Measurements from ENCODE around the gene TMA7B. TPM values are rescaled to one million over a fixed set of nuclear protein-coding genes. Genes with fewer than 3 reads are reported as not detected.
A peak's percentile ranks its signal among the peaks of the same experiment; 100 is the strongest.

Gene TMA7B
- total and polyA plus RNA-seq, 10 of the 15 experiments (the other 5 are each of a cell fraction or from before 2014, with no cell fraction given): 0.33 to 2.9 (median 1.8) TPM

GRCh38 chr22:39999144-39999757, 39.1 kb downstream of the TMA7B start (continued):
- peak; percentile 23; the same call in 1 of the 2 replicates for TF ChIP-seq SMC3 (IDR thresholded peaks at IDR 0.05; ENCODE audit: borderline replicate concordance, low read length)
- no peak for TF ChIP-seq ZNF274 (IDR thresholded peaks at IDR 0.05; ENCODE audit: insufficient read depth, insufficient read length)
- TF ChIP-seq ATF7 (IDR thresholded peaks at IDR 0.05; ENCODE audit: low read depth): no peak
- TF ChIP-seq EGR1 (IDR thresholded peaks at IDR 0.05; ENCODE audit: borderline replicate concordance in 1 of 2, low read depth in 2 of 2, low read length in 2 of 2): no peak
- TF ChIP-seq CHD1 (IDR thresholded peaks at IDR 0.05; ENCODE audit: low read depth, low read length): no peak
- no peak for TF ChIP-seq ZNF687 (IDR thresholded peaks at IDR 0.05)
- TF ChIP-seq NBN (IDR thresholded peaks at IDR 0.05): no peak

DNA sequence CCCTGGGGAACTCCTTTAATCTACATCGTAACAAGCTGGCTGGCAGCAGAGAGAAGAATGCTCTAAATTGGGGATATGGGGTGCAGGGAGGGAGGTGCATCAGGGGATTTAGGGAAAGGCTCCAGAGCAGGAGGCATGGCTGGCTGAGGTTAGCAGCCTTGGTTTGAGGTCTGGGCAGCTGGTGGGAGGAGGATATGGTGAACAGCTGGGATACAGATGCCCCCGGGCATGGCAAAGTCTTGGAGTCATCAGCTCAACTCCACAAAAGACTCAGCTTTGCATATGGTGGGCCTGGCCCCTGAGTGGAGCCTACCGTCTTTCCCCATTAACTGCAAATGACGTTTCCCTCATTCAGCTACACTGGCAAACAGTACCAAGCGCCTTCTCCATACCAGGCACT, 40.0 kb downstream of the TMA7B start:
- no peak overlapping the region for H3K9ac ChIP-seq (ENCODE audit: control insufficient read depth, insufficient read depth, low read length)
- in situ Hi-C loops (cut with MboI) (no loop called here), intact Hi-C loops (cut with micrococcal nuclease; ENCODE audit: unreplicated experiment) (no loop called here)
- ChIA-PET RAD21 (ENCODE audit: unreplicated experiment) (interaction anchor here (0.6 to 1.1 kb wide), 2 partner anchors 24 to 67 kb away, joined by 3 read pairs; no protein-coding TSS in a partner anchor), CTCF (interaction anchor here (1.1 to 2.9 kb wide), 4 partner anchors 24 to 464 kb away, joined by 3 to 16 read pairs (median 4); no protein-coding TSS in a partner anchor), SMC1A (ENCODE audit: uncharacterized antibody, unreplicated experiment) (interaction anchor here (0.9 to 1.9 kb wide), 6 partner anchors 13 to 91 kb away, joined by 3 to 8 read pairs (median 3); no protein-coding TSS in a partner anchor), POLR2A (interaction anchor here (0.5 kb wide), 1 partner anchor 607 kb away, joined by 5 read pairs; no protein-coding TSS in a partner anchor)
- TF ChIP-seq IKZF2 (IDR thresholded peaks at IDR 0.05) (no peak), GABPA (IDR thresholded peaks at IDR 0.05; ENCODE audit: low read depth) (no peak), CHD4 (IDR thresholded peaks at IDR 0.05) (no peak), NFXL1 (IDR thresholded peaks at IDR 0.05; ENCODE audit: borderline replicate concordance) (no peak)
- TF ChIP-seq, protein P1, sequence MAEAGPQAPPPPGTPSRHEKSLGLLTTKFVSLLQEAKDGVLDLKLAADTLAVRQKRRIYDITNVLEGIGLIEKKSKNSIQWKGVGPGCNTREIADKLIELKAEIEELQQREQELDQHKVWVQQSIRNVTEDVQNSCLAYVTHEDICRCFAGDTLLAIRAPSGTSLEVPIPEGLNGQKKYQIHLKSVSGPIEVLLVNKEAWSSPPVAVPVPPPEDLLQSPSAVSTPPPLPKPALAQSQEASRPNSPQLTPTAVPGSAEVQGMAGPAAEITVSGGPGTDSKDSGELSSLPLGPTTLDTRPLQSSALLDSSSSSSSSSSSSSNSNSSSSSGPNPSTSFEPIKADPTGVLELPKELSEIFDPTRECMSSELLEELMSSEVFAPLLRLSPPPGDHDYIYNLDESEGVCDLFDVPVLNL (IDR thresholded peaks at IDR 0.05; ENCODE audit: low read depth, low read length): no peak
- FAIRE-seq (no peak), DNase-seq (ENCODE audit: low read depth, low spot score) (no peak), ATAC-seq (no peak)
- no peaks in the 10 kb centered on the region for H3K9me3 ChIP-seq (replicated peaks; ENCODE audit: control insufficient read depth, insufficient read depth, low read length)
- no peak overlapping the region for H3K27ac ChIP-seq (ENCODE audit: control insufficient read depth, insufficient read depth)
- H3K4me3 ChIP-seq: no peak overlapping the region
- no peaks in the 10 kb centered on the region for H3K79me2 ChIP-seq (ENCODE audit: control insufficient read depth, insufficient read depth, low read length)
- H3K4me1 ChIP-seq (ENCODE audit: control insufficient read depth, insufficient read depth, low read length): no peaks in the 10 kb centered on the region
- H3K4me2 ChIP-seq (ENCODE audit: control insufficient read depth, insufficient read depth): no peak overlapping the region
- no peaks in the 10 kb centered on the region for H3K36me3 ChIP-seq (ENCODE audit: control insufficient read depth in 2 of 2, insufficient read depth in 2 of 2, low read length in 1 of 2)
- no peak overlapping the region for H2AFZ ChIP-seq (ENCODE audit: control insufficient read depth, low read depth, low read length)
- no TSS peak for BruUV-seq (replicated peaks)
- 31% methylated on average over 5 of the region's 5 CpGs for WGBS (ENCODE audit: insufficient coverage, insufficient replicate concordance, low lambda C conversion rate, missing lambda C conversion rate)
- H3K27me3 ChIP-seq (replicated peaks in 1 of 2; ENCODE audit: control insufficient read depth in 2 of 2, insufficient read depth in 2 of 2, low read length in 1 of 2): peaks cover 3 to 9% of the 10 kb centered on the region in 2 experiments; a peak in 3 of 4 replicates
- H4K20me1 ChIP-seq (ENCODE audit: control insufficient read depth, insufficient read depth): no peaks in the 10 kb centered on the region

Data from GM12878 (cell line).